ENCODE results near the gene CYP2R1. TPM values are rescaled to one million over a fixed set of nuclear protein-coding genes. Genes with fewer than 3 reads are reported as not detected.

The CYP2R1 gene, protein sequence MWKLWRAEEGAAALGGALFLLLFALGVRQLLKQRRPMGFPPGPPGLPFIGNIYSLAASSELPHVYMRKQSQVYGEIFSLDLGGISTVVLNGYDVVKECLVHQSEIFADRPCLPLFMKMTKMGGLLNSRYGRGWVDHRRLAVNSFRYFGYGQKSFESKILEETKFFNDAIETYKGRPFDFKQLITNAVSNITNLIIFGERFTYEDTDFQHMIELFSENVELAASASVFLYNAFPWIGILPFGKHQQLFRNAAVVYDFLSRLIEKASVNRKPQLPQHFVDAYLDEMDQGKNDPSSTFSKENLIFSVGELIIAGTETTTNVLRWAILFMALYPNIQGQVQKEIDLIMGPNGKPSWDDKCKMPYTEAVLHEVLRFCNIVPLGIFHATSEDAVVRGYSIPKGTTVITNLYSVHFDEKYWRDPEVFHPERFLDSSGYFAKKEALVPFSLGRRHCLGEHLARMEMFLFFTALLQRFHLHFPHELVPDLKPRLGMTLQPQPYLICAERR
- total RNA-seq, result 10.8 and 14.2 TPM in 2 replicates

DNA sequence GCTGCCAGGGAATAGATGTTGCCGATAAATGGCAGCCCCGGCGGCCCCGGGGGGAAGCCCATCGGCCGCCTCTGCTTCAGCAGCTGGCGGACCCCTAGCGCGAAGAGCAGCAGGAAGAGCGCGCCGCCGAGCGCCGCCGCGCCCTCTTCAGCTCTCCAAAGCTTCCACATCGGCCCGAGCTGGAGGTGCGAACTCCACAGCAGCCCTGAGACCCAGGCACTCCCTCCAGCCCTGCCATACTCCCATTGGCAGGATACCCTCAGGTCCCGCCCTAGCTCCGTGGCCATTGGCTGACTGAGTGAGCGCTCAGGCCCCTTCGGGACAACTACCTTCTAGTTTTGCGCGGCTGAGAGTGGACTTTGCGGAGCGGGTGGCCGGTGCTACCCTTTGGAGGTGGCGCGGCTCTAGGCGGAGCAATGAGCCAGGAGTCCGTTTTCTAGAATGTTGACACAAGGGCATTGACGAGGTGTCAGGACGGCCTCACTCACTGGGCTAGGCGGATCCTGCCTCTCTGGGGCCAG lies at the start of gene CYP2R1:
Gene CYP2R1 (minus strand): TSS at position 196 of the 521 bp plus-strand sequence. CDS start 26 bp downstream, at position 170.
- DNase-seq (ENCODE audit: low read depth, low spot score), result peak; percentile 93

DNA sequence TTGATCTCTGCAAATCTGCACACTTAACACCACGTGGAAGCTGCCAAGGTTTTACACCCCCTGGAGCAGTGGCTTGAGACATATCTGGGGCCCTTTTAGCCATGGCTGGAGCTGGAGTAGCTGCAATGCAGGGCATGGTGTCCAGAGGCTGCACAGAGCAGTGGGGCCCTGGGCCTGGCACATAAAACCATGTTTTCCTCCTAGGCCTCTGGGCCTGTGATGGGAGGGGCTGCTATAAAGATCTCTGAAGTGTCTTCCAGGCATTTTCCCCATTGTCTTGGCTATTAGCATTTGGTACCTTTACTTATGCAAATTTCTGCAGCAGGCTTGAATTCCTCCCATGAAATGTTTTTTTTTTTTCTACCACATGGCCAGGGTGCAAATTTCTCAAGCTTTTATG lies 46.9 kb upstream of the CYP2R1 start:
- no peak for DNase-seq (ENCODE audit: low read depth, low spot score)

DNA sequence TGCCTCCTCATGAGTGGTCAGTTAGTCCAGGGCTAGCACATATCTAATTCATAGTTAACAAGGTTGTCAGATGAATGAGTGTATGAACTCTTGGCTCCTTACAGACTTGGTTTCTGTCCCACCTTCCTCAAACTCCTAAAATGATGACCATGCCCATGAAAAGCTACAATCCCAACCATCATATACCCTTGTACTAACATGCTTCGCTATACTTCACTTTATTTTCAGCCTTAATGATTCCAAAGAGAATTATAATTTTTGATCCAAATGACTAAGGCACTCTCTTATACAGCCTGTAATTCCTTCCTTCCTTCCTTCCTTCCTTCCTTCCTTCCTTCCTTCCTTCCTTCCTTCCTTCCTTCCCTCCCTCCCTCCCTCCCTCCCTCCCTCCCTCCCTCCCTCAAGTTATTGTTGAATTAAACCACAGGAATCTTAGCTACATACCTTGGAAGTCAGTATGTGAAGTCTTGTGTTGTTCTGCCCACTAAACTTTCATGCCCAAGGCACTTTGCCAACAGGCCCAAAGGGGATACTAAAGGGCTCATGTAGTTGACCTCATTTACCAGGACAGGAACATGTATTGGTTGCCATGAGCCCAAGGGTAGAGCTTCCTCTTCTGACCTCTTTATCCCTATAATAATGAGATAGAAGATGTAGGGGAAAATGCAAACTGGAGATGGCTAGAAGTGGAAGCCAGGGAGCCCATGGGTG lies 42.8 kb upstream of the CYP2R1 start:
- DNase-seq (ENCODE audit: low read depth, low spot score), result no peak

DNA sequence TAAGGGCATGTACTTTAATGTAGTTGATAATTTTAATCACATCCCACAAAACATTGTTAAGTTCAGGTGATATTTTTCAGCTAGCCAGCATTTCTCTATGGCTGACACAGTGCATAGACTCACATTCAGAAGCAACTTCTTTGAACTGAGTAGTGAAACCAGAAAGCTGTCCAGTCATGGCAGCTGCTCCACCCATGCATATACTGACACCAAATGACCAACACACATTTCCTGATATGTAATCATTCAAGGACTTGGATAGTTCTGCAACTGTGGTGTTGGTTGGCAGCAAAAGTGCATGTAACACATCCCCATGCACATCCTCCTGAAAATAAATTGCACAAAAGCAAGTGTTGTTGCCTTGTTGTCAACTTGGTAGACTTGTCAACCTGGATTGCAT lies 40.4 kb upstream of the CYP2R1 start:
- DNase-seq (ENCODE audit: low read depth, low spot score), result no peak

DNA sequence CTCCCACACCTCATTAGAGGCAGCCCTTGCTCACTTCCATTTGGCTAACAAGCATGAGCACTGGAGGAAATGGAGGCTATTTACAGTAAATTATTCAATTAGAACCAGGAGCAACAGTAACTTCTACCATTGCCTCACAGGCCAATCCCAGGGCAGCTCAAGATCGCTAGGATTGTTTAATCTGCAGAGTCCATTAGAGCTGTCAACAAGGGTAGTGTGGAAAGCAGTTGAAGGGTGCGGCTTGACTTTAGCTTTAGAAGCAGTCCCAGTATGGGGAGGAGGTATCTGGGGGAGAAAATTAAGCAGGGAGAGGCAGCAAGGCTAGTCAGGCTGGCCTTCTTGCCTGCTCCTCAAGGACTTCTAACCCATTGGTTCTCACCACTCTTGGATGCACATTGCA lies 38.3 kb upstream of the CYP2R1 start:
- DNase-seq (ENCODE audit: low read depth, low spot score), result no peak

DNA sequence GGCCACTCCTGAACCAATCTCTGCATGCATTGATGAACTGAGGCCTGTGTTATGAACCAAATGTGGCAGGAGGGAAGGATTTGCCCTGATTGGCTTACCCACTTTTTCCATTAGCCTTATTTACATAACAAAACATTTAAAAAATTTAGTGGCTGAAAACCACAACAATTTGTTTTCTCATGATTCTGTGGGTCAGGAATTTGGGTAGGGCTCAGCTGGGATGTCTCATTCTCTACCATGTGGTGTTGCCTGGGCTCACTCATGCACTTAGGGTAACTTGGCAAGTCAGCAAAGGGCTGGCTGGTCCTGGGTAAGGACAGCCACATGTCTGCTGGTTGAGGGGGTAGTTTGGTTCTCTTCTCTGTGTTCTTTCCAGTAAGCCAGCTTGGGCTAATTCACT lies 35.1 kb upstream of the CYP2R1 start:
- DNase-seq (ENCODE audit: low read depth, low spot score), result no peak

DNA sequence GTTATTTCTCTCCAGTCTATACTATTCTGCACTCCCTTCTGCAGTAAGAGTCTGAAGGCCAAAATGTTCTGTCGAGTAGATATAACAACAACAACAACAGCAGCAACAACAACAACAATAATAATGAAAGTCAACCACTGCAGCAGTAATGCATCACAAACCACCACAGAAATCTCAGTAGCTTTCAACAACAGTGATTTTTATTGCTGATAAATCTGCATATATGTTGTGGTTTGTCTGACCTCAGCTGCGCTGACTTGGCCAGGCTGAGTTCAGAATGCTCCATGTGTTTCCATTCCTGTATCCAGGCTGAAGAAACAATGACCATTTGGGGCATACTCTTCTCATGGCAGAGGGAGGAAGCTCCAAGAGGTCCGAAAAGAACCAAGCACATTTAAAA lies 32.3 kb upstream of the CYP2R1 start:
- DNase-seq (ENCODE audit: low read depth, low spot score), result no peak

DNA sequence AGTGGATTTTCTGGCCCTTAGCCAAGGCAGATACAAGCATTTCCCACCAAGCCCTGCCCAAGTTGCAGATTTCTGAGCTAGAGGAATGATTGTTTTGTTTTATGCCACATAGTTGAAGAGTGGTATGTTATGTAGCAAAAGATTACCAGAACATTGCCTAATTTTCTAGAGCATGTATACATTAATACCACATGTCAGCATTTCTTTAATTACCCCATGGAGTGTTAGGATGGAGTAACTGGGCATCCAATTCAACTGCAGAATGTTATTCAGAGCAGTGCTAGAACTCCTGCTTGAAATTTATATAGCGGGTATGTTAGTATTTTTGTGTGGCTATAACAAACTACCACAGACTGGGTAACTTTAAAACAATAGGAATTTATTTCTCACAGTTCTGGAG lies 24.4 kb upstream of the CYP2R1 start:
- no peak for DNase-seq (ENCODE audit: low read depth, low spot score)

DNA sequence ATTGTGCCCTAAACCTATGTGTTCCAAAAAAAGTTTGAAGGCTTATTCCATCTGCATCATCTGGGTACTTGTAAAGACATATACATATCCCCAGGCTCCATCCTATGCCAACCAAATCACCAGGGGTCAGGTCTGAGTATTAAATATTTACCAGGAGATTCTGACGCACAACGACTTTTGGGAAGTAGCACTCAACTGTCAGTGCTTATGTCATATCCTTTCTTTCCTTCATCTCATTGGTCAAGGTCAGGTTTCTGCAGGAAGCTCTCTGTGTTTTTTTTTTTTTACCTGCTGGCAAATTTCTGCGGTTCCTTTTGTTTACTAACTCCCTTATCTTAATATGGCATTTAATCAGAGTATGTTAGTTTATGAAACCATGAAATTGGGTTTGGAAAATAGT lies 22.5 kb upstream of the CYP2R1 start:
- no peak for DNase-seq (ENCODE audit: low read depth, low spot score)

DNA sequence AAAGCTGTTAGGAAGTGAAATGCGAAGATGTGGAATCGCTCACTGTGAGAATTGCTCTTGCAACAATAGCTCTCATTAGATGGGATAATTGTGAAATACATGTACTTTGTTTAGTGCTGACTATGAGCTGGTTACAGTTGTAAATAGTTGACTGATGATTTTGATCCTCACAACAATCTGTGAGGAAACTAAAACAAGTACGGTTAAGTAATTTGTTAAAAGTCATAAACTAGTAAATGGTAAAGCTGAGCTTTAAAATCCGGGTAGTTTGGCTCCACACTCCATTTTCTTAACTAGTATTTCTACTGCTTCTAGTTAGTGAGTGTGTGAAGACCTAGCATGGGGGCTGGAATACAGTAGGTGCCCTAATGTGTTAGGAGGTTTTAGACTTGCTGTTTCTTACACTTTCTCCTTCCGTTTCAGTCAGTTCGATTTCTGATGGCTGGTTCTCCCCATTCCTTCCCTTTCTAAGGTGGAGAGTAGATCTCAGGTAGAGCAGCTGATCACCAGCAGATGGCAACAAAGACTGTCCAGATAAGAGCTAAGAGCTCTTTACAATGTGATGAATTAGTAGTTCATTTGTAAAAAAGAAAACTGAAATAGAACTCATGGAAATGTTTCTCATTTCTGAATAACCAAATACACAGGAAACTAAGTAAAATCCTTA lies 16.3 kb upstream of the CYP2R1 start:
- DNase-seq (ENCODE audit: low read depth, low spot score), result no peak

DNA sequence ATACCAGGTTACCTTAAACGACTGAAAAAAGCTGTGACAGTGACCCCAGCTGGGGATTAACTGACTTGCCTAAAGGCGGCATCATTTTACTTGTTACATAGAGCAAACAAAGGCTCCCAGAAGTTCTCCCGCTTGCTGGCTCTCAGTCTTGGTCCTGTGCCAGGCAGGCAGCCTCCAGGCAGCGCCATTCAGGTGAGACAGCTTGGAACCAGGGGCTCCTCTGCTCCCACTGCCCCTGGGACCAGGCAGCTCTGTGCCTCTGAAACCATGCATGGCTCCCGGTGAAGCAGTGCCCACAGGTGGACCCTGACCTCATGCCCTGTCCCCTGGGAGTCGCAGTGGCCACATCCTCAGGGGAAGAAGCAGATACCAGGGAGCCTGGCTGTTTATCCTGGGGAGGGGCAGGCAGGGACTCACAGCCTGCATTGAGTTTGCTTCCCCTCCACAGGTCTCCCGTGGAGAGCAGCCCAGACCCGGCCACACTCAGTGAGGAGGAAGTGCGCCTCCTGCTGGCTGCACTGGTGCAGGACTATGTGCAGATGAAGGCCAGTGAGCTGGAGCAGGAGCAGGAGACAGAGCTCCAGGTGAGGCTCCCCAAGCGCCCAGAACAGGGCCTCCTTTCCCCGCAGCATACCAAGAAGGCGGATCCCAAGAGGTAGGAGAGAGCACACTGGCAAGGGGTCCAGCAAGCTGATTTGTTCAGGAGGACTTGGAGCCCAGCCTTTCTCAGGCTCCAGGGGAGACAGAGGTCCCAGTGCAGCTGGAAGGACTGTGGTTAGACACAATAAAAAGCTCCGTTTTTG lies 15.6 kb upstream of the CYP2R1 start:
- DNase-seq (ENCODE audit: low read depth, low spot score), result no peak

DNA sequence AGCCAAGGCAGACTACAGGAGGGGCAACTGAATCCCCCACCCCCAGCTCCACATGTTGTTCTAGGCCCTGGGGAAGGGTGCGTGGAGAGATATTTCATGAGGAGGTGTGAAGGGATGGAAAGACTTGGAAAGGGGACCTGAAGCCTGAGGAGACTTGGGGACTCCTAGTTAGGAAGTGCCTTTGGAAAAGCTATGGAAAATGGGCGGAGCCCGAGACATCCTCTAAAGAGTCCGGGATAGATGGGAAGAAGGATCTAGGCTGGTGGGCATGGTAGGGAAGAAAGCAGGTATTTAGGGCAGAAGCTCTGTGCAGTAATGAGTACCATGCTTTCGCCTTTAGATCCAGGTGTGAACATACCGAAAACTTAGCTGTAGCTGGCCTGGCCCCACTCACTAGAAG lies 15.0 kb upstream of the CYP2R1 start:
- DNase-seq (ENCODE audit: low read depth, low spot score), result no peak

DNA sequence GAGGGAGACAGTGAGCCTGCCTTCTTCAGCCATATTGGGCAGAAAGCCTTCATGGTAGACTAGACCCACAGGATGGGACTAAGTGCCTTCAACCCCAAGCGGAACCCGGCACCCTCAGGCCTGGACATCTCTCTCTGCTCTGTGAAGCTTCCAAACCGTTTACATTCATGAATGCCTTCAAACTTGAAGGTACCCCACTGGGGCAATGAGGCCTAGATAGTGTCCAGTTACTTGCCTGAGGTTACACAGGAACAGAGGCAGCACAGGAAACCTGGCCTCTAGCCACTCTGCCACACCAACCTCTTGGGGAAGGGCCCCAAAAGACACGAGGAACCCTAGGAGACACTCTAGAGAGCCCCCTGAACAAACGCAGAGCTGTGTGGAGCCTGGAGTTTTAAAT lies 14.5 kb upstream of the CYP2R1 start:
- no peak for DNase-seq (ENCODE audit: low read depth, low spot score)

DNA sequence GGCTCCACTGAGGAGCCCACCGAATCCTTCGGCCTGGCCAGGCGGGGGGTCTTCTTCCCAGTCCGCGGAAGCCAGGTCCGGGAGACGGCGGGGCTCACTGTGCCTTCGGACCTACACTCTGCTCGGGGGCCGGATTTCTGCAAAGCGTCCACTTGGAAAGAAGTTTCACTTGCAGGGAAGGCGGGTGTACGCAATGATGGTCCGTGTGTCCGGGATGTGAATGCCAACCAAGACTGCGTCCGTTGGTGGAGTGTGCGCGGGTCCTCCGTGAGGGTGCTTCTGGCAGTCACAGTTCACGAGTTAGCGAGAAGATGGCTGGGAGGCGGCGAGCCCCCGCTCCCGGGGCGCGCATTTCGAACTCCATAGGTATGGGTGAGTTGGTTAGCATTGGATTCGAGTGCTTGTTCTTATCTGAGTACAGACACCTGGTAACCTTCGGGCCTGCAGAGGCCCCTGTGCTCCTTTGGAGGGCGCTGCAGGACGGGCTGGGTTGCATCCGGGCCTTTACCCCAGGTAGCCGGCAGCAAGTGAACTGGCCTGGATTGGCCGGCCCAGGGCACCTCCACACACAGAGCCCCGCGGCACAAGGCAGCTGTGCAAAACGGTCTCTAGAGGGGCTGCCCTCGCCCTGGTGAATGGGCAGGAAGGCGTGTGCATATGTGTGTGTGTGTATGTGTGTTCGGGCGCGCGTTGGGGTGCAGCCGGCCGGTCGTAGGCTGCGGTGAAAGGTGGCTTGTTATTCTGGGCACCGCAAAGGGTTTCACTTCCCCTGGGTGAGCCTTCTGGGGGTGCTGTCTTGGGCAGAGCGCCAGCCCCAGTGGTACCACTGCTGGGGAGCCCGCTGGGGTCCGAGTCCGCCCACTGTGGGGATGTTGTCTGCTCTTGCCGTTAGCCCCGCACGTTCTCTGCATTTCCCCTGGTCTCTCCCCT lies 13.3 kb upstream of the CYP2R1 start:
- no peak for DNase-seq (ENCODE audit: low read depth, low spot score)

DNA sequence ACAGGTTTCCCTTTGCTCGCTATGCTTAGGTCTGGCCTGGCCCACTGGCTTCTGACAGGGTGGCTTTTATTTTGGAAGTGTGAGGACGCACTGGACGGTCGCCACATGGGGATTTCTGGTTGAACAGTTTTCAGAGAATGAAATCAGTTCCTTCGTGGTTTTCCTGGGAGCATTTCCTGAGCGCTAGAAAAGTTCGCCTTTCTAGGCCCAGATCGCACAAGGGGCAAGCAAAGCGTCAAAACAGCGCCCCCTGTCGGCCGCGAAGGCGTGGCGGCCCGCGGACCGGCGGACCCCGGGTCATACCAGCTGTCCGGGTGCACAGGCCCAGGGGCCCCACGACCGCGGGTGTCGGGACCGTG lies 12.7 kb upstream of the CYP2R1 start:
- no peak for DNase-seq (ENCODE audit: low read depth, low spot score)

DNA sequence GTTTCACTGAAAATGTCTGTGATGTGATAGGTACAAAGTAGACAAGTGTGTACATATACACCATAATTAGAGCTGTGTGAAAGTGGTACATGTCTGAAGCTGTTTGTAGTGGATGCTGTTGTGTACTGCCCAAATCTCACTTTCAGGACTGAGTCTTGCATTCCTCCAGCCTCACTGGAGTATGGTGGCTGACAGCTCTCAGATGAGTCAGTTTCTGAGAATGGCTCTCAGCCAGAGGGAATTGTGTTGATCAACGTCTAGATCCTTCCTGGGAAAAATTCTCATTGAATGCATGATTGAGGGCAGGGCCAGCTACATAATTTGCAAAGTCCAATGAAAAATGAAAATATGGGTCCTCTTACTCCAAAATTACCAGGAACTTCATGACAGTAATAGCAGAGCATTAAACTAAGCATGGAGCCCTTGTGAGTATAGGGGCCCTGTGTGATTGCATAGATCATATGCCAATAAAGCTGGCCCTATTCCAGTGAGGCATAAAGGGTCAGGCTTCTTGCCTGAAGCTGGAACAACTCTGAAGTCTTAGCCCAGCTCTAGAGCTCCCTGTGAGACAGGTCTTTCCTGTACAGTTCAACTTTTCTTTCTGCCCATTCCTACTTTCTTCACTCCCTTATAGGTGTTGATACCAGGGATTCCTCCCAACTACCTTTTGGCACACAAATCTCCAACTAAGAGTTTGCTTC lies 10.8 kb upstream of the CYP2R1 start:
- DNase-seq (ENCODE audit: low read depth, low spot score), result peak; percentile 67

DNA sequence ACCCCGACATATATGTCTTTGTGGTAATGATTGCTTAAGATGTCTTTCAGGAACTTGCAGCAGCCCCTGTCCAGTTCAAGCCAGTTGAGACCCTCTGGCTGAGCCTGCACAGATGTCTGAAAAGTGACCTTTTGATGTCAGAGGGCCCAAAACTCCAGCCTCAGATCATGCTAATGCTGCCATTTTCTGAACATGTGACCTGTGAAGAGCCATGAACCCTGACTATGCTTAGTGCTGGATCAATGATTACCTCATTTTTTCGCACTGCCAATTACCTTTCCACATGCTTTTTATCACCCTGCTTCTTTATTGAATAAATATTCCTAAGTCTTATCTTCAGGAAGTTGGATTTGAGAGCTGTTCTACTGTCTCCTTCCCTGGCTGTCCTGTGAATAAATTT lies 6.9 kb upstream of the CYP2R1 start:
- no peak for DNase-seq (ENCODE audit: low read depth, low spot score)

DNA sequence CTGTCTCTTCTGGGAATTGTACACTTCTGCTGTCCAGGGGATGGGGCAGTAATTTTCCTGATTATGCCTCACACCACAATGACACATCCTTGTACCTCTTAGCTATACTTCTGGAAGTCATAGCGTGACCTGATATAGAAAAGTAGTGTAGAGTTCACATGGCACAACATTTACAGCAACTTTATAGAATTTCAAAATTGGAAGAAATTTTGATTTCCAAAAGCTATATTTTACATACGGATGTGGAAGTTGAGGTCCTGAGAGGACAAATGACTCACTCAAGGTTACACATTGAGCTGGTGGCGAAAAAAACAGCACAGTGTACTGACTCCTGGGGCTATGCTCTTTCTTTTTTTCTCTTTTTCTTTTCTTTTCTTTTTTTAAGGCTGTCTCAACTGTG lies 6.3 kb upstream of the CYP2R1 start:
- DNase-seq (ENCODE audit: low read depth, low spot score), result no peak
